Erythroblast (primary cell): ENCODE data around the gene OPCML.

Experiments used
- GATA1 ChIP-seq: IDR thresholded peaks from 2 replicates; pipeline ENCODE4 v1.6.1; 2011; ENCODE audit warnings: low read depth, mild to moderate bottlenecking, control low read depth, low read length, moderate library complexity
- POLR2A ChIP-seq: IDR thresholded peaks from 2 replicates; pipeline ENCODE4 v1.6.1; 2011; ENCODE audit warnings: mild to moderate bottlenecking, low read length

DNA sequence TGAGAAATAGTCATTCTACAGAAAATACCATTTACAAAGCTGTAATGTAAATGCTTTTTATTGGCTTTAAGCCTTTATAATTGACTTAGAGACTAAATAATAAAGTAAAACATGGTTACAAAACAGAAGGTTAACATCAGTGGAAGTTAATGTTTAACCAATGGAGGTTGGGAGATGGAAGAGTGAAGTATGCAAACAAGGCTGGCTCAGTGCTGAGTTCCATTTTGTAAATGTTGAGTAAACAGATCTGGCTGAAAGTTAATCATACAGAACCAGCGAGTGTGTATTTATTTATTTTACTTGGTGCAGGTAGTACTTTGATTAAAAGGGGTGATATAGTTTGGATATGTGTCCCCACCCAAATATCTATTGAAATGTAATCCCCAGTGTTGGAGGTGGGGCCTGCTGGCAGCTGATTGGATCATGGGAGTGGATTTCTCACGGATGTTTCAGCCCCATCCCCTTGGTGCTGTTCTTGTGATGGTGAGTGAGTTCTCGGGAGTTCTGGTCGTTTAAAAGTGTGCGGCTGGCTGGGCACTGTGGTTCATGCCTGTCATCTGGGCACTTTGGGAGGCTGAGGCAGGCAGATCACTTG, 827.4 kb downstream of the OPCML start:
- TF ChIP-seq POLR2A (no peak), GATA1 (no peak)
